ENCODE measurements around the gene SLC25A4. TPM values are rescaled to one million over a fixed set of nuclear protein-coding genes. Genes with fewer than 3 reads are reported as not detected.

SLC25A4 gene
- total and polyA plus RNA-seq, 2 of the 13 experiments (the other 11 are each of a cell fraction or from before 2014, with no cell fraction given) = 30.3 to 42.1 TPM

- TF ChIP-seq, protein P1, sequence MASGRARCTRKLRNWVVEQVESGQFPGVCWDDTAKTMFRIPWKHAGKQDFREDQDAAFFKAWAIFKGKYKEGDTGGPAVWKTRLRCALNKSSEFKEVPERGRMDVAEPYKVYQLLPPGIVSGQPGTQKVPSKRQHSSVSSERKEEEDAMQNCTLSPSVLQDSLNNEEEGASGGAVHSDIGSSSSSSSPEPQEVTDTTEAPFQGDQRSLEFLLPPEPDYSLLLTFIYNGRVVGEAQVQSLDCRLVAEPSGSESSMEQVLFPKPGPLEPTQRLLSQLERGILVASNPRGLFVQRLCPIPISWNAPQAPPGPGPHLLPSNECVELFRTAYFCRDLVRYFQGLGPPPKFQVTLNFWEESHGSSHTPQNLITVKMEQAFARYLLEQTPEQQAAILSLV (CRISPR knock-in tag; IDR thresholded peaks at IDR 0.05; ENCODE audit: borderline replicate concordance) = 0 out of 2 replicates have a peak, but pooled peaks have one; percentile 33
- TF ChIP-seq ZNF335 (CRISPR knock-in tag; IDR thresholded peaks at IDR 0.05) (no peak), ZNF414 (CRISPR knock-in tag; IDR thresholded peaks at IDR 0.05) (0 out of 2 replicates have a peak, but pooled peaks have one; percentile 43), ZNF382 (CRISPR knock-in tag; IDR thresholded peaks at IDR 0.05; ENCODE audit: borderline replicate concordance) (no peak), THRA (CRISPR knock-in tag; IDR thresholded peaks at IDR 0.05; ENCODE audit: borderline replicate concordance) (0 out of 2 replicates have a peak, but pooled peaks have one; percentile 15), ZSCAN20 (CRISPR knock-in tag; IDR thresholded peaks at IDR 0.05; ENCODE audit: borderline replicate concordance) (no peak), HMGXB3 (CRISPR knock-in tag; IDR thresholded peaks at IDR 0.05; ENCODE audit: borderline replicate concordance) (no peak), ETV6 (CRISPR knock-in tag; conservative IDR thresholded peaks at IDR 0.05) (no peak), ZNF558 (CRISPR knock-in tag; IDR thresholded peaks at IDR 0.05; ENCODE audit: borderline replicate concordance) (no peak), ZFP36L1 (CRISPR knock-in tag; IDR thresholded peaks at IDR 0.05) (no peak), GABPA (IDR thresholded peaks at IDR 0.05; ENCODE audit: low read depth, low read length) (no peak), GABPA (CRISPR knock-in tag; IDR thresholded peaks at IDR 0.05; ENCODE audit: low read depth) (no peak), ZNF83 (CRISPR knock-in tag; IDR thresholded peaks at IDR 0.05; ENCODE audit: borderline replicate concordance) (no peak)
- TF ChIP-seq, protein P2, sequence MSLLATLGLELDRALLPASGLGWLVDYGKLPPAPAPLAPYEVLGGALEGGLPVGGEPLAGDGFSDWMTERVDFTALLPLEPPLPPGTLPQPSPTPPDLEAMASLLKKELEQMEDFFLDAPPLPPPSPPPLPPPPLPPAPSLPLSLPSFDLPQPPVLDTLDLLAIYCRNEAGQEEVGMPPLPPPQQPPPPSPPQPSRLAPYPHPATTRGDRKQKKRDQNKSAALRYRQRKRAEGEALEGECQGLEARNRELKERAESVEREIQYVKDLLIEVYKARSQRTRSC (CRISPR knock-in tag; IDR thresholded peaks at IDR 0.05; ENCODE audit: low read depth) = peak; percentile 51; the same call in 1 of the 2 replicates
- TF ChIP-seq, protein P3, sequence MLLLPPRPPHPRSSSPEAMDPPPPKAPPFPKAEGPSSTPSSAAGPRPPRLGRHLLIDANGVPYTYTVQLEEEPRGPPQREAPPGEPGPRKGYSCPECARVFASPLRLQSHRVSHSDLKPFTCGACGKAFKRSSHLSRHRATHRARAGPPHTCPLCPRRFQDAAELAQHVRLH (CRISPR knock-in tag; IDR thresholded peaks at IDR 0.05; ENCODE audit: borderline replicate concordance, low read depth) = no peak
These were observed 15.8 kb upstream of the SLC25A4 start (continued) for GRCh38 chr4:185127021-185127925.
